HG03196 (cell line): Measurements from ENCODE around the gene GJA10.
"Not testable (repeated sequence)": the region's sequence is repeated elsewhere in the genome, so short reads cannot be mapped to it uniquely, and the experiment has no call there.

Source experiments
- ATAC-seq: cut with Tn5 transposase; IDR thresholded peaks from one replicate; pipeline ENCODE4 v1.9.1; 2021; ENCODE audit not compliant: unreplicated experiment

Gene GJA10

DNA sequence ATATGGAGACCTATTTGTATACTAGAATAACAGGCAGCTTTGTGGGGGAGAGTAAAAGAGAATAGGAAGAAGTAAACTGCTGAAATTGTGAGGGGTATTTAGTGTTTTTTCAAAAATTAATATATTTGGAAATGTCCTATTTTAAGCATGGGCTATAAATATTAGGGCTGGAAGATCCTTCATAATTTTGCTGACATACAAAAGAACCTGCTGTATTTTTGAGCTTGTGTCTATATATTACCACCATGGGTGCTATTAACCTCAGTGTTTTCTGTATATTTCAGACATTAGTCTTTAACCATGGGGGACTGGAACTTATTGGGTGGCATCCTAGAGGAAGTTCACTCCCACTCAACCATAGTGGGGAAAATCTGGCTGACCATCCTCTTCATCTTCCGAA lies at the start of gene GJA10:
Gene GJA10 (plus strand): TSS at position 301 of the 400 bp plus-strand sequence. CDS start 0 bp downstream, at position 301.
- ATAC-seq, result no peak

DNA sequence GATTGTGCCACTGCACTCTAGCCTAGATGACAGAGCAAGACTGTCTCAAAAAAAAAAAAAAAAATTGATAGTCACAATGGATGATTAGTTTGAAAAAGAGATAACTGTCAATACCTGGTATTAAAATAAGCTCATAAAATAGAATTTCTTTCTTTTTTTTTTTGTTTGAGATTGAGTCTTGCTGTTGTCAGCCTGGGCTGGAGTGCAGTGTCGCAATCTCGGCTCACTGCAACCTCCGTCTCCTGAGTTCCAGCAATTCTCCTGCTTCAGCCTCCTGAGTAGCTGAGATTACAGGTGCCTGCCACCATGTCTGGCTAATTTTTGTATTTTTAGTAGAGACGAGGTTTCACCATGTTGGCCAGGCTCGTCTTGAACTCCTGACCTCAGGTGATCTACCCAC lies 46.8 kb upstream of the GJA10 start:
- not testable (repeated sequence) for ATAC-seq

DNA sequence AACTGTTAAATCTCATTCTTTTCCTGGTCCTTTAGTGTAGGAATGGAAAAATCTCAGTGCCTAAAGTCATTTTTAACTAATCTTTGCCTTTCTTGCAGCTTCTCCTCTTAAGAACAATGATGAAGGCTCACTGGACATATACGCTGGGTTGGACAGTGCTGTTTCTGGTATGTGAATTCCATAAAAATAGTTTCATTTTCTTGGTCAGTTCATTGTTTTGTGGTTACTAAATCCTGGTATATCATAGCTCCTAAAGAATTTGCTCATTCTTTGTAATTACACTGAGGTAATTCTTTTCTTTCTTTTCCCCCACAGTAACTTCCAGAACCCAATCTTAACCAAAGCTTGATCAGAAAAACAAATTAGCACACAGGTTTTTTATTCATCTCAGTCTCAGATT lies 41.2 kb upstream of the GJA10 start:
- no peak for ATAC-seq

DNA sequence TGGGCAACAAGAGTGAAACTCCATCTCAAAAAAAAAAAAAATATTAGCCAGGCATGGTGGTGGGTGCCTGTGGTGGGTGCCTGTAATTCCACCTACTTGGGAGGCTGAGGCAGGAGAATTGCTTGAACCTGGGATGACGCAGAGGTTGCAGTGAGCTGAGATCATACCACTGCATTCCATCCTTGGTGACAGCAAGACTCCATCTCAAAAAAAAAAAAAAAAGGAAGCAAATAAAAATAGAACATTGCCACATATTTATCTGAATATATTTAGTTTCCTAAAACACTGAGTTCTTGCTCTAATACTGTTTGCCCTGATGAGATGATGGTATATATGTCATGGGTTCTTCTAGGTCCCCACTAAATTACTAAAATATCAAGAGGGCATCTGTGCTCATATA lies 36.2 kb upstream of the GJA10 start:
- ATAC-seq, result no peak

DNA sequence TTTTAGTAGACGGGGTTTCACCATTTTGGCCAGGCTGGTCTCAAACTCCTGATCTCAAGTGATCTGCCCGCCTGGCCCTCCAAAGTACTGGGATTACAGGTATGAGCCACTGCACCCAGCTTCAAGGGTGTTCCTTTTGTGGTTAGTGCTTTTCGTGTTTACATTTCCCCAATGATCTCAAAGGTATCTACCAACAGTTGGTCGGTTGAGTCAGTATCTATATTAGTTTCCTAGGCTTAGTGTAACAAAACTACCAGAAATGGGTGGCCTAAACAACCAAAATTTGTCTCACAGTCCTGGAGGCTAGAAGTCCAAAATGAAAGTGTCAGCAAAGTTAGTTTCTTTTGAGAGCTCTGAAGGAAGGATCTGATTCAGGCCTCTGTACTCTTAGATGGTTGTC lies 34.5 kb upstream of the GJA10 start:
- no peak for ATAC-seq

DNA sequence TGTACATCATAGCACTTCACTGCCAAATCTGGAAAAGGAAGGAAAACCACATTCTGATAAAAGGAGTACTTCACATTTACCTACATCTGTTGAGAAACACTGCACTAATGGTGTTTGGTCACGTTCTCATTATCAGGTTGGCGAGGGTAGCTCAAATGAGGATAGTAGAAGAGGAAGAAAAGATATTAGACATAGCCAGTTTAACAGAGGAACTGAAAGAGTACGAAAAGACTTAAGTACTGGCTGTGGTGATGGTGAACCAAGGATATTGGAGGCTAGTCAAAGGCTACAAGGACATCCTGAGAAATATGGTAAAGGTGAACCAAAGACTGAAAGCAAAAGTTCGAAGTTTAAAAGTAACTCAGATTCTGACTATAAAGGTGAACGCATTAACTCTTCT lies 32.0 kb upstream of the GJA10 start:
- ATAC-seq, result peak; percentile 58

DNA sequence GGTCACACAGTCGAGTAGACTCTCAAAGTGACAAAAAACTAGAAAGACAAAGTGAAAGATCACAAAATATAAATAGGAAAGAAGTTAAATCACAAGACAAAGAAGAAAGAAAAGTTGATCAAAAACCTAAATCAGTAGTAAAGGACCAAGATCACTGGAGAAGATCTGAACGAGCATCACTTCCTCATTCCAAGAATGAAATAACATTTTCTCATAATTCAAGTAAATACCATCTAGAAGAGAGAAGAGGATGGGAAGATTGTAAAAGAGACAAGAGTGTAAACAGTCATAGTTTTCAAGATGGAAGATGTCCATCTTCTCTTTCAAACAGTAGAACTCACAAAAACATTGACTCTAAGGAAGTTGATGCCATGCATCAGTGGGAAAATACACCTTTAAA lies 31.6 kb upstream of the GJA10 start:
- ATAC-seq, result no peak

DNA sequence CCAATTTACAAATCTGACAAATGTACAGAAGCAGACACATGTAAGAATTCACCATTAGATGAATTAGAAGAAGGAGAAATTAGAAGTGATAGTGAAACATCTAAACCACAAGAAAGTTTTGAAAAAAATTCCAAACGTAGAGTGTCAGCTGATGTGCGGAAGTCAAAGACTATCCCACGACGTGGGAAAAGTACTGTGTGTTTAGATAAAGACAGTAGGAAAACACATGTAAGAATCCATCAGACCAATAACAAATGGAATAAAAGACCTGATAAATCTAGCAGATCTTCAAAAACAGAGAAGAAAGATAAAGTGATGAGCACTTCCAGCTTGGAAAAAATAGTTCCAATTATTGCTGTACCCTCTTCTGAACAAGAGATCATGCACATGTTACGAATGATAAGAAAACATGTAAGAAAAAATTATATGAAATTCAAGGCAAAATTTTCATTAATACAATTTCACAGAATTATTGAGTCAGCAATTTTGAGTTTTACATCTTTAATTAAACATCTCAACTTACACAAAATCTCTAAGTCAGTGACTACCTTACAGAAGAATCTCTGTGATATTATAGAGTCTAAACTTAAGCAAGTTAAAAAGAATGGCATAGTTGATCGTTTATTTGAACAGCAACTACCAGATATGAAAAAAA lies 28.1 kb upstream of the GJA10 start:
- no peak for ATAC-seq

DNA sequence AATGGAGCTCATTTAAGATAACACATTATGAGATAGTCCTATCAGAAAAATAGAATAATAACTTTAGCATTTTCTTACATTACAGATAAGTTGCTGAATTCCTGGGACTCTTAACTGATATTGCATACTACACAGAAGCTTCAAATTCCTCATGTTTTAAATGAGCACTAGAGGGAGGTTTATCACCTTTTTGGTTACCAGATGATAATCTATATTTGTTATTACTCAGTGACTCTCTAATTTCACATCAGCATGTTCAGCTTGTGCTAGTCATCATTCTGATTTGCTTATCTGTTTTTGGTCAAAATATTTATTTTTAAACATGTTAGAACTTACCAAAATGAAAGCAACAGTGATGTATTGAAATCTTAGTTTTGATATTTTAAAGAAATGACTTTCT lies 20.5 kb upstream of the GJA10 start:
- ATAC-seq, result no peak

DNA sequence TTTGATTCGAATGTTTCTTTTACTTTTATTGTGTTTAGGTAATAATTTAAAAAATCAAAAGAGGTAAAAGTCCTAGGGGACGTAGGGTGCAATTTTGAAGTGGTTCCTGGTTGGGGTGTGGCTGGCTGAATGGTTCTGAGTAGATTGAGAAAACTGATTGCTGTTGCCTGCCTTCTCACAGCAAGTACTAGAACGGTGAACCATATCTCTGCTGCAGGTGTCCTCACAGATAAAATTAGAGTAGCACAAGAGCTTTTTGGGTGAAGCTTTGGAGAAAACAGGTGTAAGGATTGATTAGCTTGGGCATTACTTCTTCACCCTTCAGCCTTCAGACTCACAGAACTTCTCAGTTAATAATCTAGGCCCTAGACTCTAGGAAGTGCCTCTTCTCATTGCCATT lies 19.8 kb upstream of the GJA10 start:
- no peak for ATAC-seq

DNA sequence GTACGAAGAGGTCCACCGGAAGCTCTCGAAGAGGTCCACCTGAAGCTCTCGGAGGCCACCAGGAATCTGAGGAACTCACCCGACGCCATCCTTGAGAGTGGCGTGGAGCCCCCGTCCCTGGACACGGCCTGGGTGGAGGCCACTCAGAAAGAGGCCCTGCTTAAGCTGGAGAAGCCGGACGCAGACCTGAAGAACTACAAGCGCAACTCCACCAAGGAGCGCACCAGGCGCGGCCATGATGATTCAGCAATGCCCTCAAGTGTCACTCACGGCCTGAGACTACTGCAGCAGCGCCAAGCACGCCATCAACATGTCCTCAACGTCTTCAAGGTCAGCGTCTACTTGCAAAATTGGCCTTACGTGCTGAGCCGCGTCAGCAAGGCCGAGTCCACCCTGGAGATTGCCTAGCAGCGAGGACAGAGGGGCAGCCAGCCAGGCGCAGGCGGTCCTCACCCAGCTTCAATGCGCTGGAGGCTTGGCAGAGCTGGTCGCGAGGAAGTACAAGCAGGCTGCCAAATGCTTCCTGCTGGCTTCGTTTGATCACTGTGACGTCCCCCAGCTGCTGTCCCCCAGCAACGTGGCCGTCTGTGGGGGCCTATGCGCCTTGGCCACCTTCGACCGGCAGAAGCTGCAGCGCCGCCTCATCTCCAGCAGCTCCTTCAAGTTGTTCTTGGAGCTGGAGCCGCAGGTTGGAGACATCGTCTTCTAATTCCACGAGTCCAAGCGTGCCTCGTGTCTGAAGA lies 7.7 kb upstream of the GJA10 start:
- no peak for ATAC-seq

DNA sequence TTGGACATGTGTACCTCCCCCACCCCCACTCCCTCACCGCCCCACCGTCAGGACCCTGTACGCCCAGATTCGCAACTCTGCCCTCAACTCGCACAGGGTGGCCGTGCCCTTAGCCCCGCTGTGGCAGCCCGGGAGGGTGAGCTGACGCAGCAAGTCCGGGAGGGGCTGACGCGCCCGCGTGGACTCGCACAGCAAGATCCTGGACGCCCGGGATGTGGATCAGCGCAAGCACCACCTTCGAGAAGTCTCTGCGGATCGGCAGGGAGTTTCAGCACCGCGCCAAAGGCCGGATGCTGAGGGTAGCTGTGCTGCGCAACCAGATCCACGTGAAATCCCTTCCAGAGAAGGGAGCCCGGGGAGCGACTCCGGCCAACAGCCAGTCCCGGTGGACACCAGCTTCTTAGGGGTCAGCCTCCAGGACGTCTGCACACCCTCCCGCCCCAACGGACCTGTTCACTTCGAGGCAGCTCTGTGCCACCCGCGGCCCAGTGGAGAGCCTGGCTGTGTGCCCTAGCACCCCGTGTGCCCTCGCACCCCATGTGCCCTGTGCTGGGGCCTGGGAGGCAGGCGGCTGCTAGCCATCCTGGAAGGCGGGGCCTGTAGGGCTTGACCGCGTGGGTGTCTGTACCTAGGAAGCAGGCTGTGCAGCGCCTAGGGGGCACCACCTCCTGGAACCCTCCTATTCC lies 6.7 kb upstream of the GJA10 start:
- no peak for ATAC-seq

DNA sequence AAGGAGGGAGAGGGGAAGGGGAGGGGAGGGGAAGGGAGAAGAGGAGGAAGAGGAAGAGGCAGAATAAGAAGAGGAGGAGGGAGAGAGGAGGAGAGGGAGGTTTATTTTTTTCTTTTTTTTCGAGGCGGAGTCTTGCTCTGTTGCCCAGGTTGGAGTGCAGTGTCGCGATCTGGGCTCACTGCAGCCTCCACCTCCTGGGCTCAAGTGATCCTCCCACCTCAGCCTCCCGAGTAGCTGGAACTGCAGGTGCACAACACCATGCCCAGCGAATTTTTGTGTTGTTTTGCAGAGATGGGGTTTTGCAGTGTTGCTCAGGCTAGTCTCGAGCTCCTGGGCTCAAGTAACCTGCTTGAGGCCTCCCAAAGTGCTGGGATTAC lies 6.1 kb upstream of the GJA10 start:
- no peak for ATAC-seq

DNA sequence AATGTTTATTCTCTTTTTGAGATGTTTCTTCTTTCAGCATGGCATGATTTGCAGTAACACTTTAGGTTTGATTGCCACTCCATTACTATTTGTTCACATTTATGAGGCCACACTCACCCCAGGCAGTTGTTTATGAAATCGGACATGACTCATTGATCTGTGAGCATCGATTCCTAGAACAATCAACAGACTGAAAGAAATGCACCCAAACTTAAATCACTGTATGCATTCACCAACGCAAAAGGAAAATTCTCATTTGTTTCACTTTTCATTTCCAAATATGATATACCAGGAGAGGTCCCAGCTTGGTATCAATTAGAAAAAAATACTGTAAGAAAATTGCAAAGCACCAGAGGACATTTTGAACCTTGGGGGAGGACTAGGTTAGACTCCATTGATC lies 5.4 kb upstream of the GJA10 start:
- no peak for ATAC-seq

DNA sequence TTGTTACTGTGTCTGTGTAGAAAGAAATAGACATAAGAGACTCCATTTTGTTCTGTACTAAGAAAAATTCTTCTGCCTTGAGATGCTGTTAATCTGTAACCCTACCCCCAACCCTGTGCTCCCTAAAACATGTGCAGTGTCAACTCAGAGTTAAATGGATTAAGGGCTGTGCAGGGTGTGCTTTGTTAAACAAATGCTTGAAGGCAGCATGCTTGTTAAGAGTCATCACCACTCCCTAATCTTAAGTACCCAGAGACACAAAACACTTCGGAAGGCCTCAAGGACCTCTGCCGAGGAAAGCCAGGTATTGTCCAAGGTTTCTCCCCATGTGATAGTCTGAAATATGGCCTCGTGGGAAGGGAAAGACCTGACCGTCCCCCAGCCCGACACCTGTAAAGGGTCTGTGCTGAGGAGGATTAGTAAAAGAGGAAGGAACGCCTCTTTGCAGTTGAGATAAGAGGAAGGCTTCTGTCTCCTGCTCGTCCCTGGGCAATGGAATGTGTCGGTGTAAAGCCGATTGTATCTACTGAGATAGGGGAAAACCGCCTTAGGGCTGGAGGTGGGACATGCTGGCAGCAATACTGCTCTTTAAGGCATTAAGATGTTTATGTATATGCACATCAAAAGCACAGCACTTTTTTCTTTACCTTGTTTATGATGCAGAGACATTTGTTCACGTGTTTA lies 3.3 kb upstream of the GJA10 start:
- not testable (repeated sequence) for ATAC-seq

DNA sequence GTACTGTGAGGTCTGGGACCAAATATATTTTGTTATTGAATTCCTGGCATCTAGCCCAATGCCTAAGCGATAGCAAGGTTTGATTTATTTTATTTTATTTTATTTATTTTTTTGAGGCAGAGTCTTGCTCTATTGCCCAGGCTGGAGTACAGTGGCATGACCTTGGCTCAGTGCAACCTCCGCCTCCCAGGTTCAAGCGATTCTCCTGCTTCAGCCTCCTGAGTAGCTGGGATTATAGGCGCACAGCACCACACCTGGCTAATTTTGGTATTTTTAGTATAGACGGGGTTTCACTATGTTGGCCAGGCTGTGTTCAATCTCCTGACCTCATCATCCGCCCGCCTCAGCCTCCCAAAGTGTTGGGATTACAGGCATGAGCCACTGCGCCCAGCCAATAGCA lies 1.7 kb upstream of the GJA10 start:
- not testable (repeated sequence) for ATAC-seq

DNA sequence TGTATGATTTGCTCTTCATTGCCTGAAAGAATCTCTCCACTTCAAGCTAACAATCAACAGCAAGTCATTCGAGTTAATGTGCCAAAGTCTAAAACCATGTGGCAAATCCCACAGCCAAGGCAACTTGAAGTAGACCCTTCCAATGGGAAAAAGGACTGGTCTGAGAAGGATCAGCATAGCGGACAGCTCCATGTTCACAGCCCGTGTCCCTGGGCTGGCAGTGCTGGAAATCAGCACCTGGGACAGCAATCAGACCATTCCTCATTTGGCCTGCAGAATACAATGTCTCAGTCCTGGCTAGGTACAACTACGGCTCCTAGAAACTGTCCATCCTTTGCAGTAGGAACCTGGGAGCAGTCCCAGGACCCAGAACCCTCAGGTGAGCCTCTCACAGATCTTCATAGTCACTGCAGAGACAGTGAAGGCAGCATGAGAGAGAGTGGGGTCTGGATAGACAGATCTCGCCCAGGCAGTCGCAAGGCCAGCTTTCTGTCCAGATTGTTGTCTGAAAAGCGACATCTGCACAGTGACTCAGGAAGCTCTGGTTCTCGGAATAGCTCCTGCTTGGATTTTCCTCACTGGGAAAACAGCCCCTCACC lies 1.1 kb downstream of the GJA10 start:
- ATAC-seq, result no peak

DNA sequence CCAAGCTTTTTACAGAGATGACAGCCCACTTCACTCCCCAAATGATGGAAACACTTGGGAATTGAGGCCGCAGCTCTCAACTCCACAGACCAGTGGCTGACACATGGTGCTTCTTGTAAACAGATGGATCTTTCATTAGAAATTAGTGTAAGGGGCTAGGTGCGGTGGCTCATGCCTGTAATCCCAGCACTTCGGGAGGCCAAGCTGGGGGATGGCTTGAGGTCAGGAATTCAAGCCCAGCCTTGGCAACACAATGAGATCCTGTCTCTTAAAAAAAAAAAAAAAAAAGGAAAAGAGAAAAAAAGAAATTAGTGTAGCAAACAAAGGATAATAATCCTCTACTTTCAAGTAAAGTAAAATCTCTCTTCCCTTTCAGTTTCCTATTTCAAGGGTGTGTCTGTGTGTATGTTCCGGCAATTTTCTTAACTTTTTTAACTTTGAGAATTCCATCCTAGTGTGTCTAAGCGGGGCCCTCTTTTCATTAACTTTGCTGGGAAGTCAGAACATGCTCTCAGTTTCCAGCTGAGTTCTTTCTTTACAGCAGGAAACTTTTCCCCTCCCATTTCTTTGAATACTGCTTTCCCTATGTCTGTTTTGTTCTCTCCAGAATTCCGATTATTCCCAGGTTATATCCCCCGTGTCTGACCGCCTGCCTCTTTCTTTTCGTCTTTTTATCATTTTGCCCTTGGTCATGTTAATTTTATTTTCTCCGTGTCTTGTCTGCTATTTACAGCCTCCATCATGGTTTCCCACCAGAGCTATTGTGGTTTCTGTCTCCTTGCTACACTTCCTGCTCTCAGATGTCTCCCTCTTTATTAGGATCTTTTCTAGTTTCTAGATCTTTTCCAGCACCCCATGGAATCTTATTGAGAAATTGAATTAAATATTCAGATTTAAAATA lies 16.0 kb downstream of the GJA10 start:
- ATAC-seq, result not testable (repeated sequence)

DNA sequence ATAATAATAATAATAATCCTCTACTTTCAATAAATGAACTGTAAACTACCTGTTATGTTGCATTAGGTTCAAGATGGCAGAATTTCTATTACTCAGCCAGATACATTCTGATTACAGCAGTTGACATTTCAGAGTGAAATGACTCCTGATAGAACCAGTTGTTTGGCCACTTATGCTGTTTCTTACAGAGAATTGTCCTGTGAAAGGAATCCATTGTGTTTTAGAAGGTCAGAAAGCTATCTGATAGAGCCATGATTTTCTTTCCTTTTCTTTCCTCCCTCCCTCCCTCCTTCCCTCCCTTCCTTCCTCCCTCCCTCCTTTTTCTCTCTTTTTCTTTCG lies 16.6 kb downstream of the GJA10 start:
- ATAC-seq, result no peak

DNA sequence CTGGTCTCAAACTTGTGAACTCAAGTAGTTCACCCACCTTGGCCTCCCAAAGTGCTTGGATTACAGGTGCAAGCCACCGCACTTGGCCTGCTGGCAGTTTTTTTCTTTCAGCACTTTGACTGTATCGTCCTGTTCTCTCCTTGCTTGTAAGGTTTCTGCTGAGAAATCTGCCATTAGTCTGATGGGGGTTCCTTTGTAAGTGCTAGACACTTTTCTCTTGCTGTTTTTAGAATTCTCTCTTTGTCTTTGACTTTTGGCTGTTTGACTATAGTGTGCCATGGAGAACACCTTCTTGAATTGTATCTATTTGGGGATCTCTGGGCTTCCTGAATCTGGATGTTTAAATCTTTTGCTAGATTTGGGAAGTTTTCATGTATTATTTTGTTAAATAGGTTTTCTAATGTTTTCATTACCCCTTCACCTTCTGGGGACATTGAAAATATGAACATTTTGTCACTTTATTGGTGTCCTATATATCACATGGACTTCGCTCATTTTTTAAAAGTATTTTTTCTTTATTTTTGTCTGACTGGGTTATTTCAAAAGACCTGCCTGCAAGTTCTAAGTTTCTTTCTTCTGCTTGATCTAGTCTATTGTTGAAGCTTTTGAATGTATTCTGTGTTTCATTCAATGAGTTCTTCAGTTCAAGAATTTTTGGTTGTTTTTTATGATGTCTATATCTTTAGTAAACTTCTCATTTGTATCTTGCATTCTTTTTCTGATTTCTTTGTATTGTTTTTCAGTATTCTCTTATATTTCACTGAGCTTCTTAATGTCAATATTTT lies 22.1 kb downstream of the GJA10 start:
- ATAC-seq, result no peak
